GM12892 (cell line): ENCODE measurements around the gene EHBP1.

Experiments used
- DNase-seq: peaks from one replicate; pipeline ENCODE4 v3.0.0; 2011; ENCODE audit not compliant: insufficient read length
- FAIRE-seq: peaks from 2 replicates; lab custom pipeline; 2011; peaks lifted over from hg19 to GRCh38; lab: Jason Lieb, UNC
- POLR2A ChIP-seq: IDR thresholded peaks from 2 replicates; pipeline ENCODE4 v1.6.1; 2011; ENCODE audit warnings: low read depth, low read length, control low read depth
- POLR2AphosphoS5 ChIP-seq: IDR thresholded peaks from 2 replicates; pipeline ENCODE4 v1.6.1; 2011; ENCODE audit warnings: low read depth, low read length, control low read depth
- TAF1 ChIP-seq: IDR thresholded peaks from 2 replicates; pipeline ENCODE4 v1.6.1; 2011; ENCODE audit warnings: low read depth, mild to moderate bottlenecking, control low read depth, low read length, borderline replicate concordance

EHBP1 gene

GRCh38 chr2:62994206-62994605 is 288.7 kb downstream of the EHBP1 start:
- TF ChIP-seq POLR2AphosphoS5: no peak
- no peak for TF ChIP-seq POLR2A
- DNase-seq (no peak), FAIRE-seq (no peak)

GRCh38 chr2:62996534-62997186 is 291.1 kb downstream of the EHBP1 start:
- FAIRE-seq (no peak), DNase-seq (no peak)
- TF ChIP-seq POLR2AphosphoS5 (no peak), POLR2A (no peak), TAF1 (no peak)

- no peak for FAIRE-seq
- no peak for DNase-seq
Observed at GRCh38 chr2:62998949-62999348, 293.4 kb downstream of the EHBP1 start.

GRCh38 chr2:62999905-63000304 is 294.4 kb downstream of the EHBP1 start:
- no peak for DNase-seq
- FAIRE-seq: no peak
- TF ChIP-seq POLR2A (no peak), TAF1 (no peak), POLR2AphosphoS5 (no peak)

More at GRCh38 chr2:62998949-62999348, 293.4 kb downstream of the EHBP1 start:
- TF ChIP-seq TAF1: no peak
- TF ChIP-seq POLR2A: no peak
- no peak for TF ChIP-seq POLR2AphosphoS5

GRCh38 chr2:63000801-63001200 is 295.3 kb downstream of the EHBP1 start:
- no peak for DNase-seq
- no peak for FAIRE-seq
- TF ChIP-seq POLR2AphosphoS5 (no peak), POLR2A (no peak), TAF1 (no peak)

GRCh38 chr2:63001576-63001975 is 296.1 kb downstream of the EHBP1 start:
- DNase-seq (no peak), FAIRE-seq (no peak)
- TF ChIP-seq POLR2AphosphoS5 (no peak), POLR2A (no peak), TAF1 (no peak)

- DNase-seq (no peak), FAIRE-seq (no peak)
- no peak for TF ChIP-seq POLR2A
Observed at GRCh38 chr2:63003351-63003750, 297.8 kb downstream of the EHBP1 start.

- FAIRE-seq: no peak
- TF ChIP-seq POLR2AphosphoS5 (no peak), TAF1 (no peak), POLR2A (no peak)
- no peak for DNase-seq
Observed at GRCh38 chr2:63007813-63008458, 302.4 kb downstream of the EHBP1 start.

- no peak for FAIRE-seq
- DNase-seq: no peak
- TF ChIP-seq POLR2AphosphoS5: no peak
- TF ChIP-seq TAF1: no peak
- no peak for TF ChIP-seq POLR2A
Observed at GRCh38 chr2:63008838-63009237, 303.3 kb downstream of the EHBP1 start.

GRCh38 chr2:63009490-63009889 is 304.0 kb downstream of the EHBP1 start:
- no peak for TF ChIP-seq POLR2A
- TF ChIP-seq POLR2AphosphoS5: no peak
- TF ChIP-seq TAF1: no peak
- no peak for DNase-seq
- no peak for FAIRE-seq

GRCh38 chr2:63012541-63012940 is 307.0 kb downstream of the EHBP1 start:
- TF ChIP-seq POLR2A: no peak
- no peak for TF ChIP-seq POLR2AphosphoS5
- no peak for TF ChIP-seq TAF1
- no peak for FAIRE-seq
- DNase-seq: no peak

GRCh38 chr2:63013438-63013837 is 307.9 kb downstream of the EHBP1 start:
- FAIRE-seq: no peak

GRCh38 chr2:63015389-63015788 is 309.9 kb downstream of the EHBP1 start:
- FAIRE-seq: no peak
- TF ChIP-seq POLR2A (no peak), TAF1 (no peak), POLR2AphosphoS5 (no peak)
- no peak for DNase-seq

More at GRCh38 chr2:63013438-63013837, 307.9 kb downstream of the EHBP1 start:
- DNase-seq: no peak
- no peak for TF ChIP-seq POLR2AphosphoS5
- no peak for TF ChIP-seq TAF1
- no peak for TF ChIP-seq POLR2A
